GM12878 (cell line): ENCODE results near the gene TBC1D9B. TPM values are rescaled to one million over a fixed set of nuclear protein-coding genes. Genes with fewer than 3 reads are reported as not detected.

Experiments
- ATAC-seq: fragments of 200-7000 bp; cut with Tn5 transposase; 3 replicates; pipeline ENCODE4 v1.9.1; 2020; ENCODE audit warnings: mild to moderate bottlenecking, moderate library complexity
- BruUV-seq: library from RNA; stranded (reverse); fragments of 400-500 nt; replicated peaks from 2 replicates; lab custom pipeline; 2021; lab: Mats Ljungman, UMichigan
- CTCF ChIA-PET: fragments of 300-600 bp; sonication (Branson Sonifier 250); formaldehyde crosslinking; extraction: SDS; loops from one replicate; lab custom pipeline; 2021; ENCODE audit warnings: inconsistent platforms; lab: Yijun Ruan, JAX
- POLR2A ChIA-PET: fragments of 350-600 bp; formaldehyde crosslinking; extraction: SDS; loops from one replicate; lab custom pipeline; 2021; ENCODE audit warnings: inconsistent platforms; lab: Charles Lee
- RAD21 ChIA-PET: fragments of 300-600 bp; sonication (Branson Sonifier 250); formaldehyde crosslinking; loops from one replicate; lab custom pipeline; 2023; ENCODE audit warnings: antibody characterized with exemption; ENCODE audit not compliant: unreplicated experiment; lab: Charles Lee
- SMC1A ChIA-PET: fragments of 300-600 bp; sonication (Branson Sonifier 250); formaldehyde crosslinking; loops from one replicate; lab custom pipeline; 2023; ENCODE audit not compliant: unreplicated experiment, uncharacterized antibody; lab: Charles Lee
- DNase-seq: peaks from one replicate; pipeline ENCODE4 v3.0.0-alpha.2; 2011; ENCODE audit warnings: low read depth, low spot score
- FAIRE-seq: peaks from 3 replicates; lab custom pipeline; 2011; peaks lifted over from hg19 to GRCh38; lab: Jason Lieb, UNC
- H2AFZ ChIP-seq: 2 replicates; pipeline ENCODE4 v1.6.0; 2011; ENCODE audit warnings: low read depth, low read length, control low read depth; ENCODE audit not compliant: control insufficient read depth
- H3K27ac ChIP-seq: 2 replicates; pipeline ENCODE4 v1.5.1; 2011; ENCODE audit warnings: control low read depth; ENCODE audit not compliant: control insufficient read depth, insufficient read depth
- H3K27me3 ChIP-seq, 2 experiments: replicated peaks in 1 of 2; 2 replicates each; pipeline versions ENCODE4 v1.6.0 to v1.6.1; 2011; ENCODE audit warnings: low read length in 1 of 2; ENCODE audit not compliant: control insufficient read depth in 2 of 2, insufficient read depth in 2 of 2
- H3K36me3 ChIP-seq, 2 experiments: 2 replicates each; pipeline ENCODE4 v1.5.1; 2011; ENCODE audit warnings: low read length in 1 of 2; ENCODE audit not compliant: control insufficient read depth in 2 of 2, insufficient read depth in 2 of 2
- H3K4me1 ChIP-seq: 2 replicates; pipeline ENCODE4 v1.6.1; 2011; ENCODE audit warnings: mild to moderate bottlenecking, low read length, moderate library complexity, mixed read lengths; ENCODE audit not compliant: control insufficient read depth, insufficient read depth
- H3K4me2 ChIP-seq: 2 replicates; pipeline ENCODE4 v1.6.0; 2011; ENCODE audit warnings: control low read depth; ENCODE audit not compliant: control insufficient read depth, insufficient read depth
- H3K4me3 ChIP-seq: fragments of 200-600 bp; sonication (generic); 2 replicates; pipeline ENCODE4 v1.5.1; 2016
- H3K79me2 ChIP-seq: 2 replicates; pipeline ENCODE4 v1.6.0; 2011; ENCODE audit warnings: low read length; ENCODE audit not compliant: control insufficient read depth, insufficient read depth
- H3K9ac ChIP-seq: 2 replicates; pipeline ENCODE4 v1.8.0; 2011; ENCODE audit warnings: low read length, control low read depth, mixed read lengths; ENCODE audit not compliant: control insufficient read depth, insufficient read depth
- H3K9me3 ChIP-seq: replicated peaks from 3 replicates; pipeline ENCODE4 v1.5.1; 2011; ENCODE audit warnings: mild to moderate bottlenecking, low read length; ENCODE audit not compliant: control insufficient read depth, insufficient read depth
- H4K20me1 ChIP-seq: 2 replicates; pipeline ENCODE4 v1.6.0; 2011; ENCODE audit not compliant: control insufficient read depth, insufficient read depth
- BCL11A ChIP-seq: IDR thresholded peaks from 2 replicates; pipeline ENCODE4 v1.6.1; 2011; ENCODE audit warnings: low read depth, low read length
- CREM ChIP-seq: IDR thresholded peaks from 2 replicates; pipeline ENCODE4 v1.6.1; 2014; ENCODE audit warnings: antibody characterized with exemption, low read depth
- CTCF ChIP-seq, 3 experiments: IDR thresholded peaks in 2 of 3; conservative IDR thresholded peaks in 1 of 3; 2 replicates each; pipeline ENCODE4 v1.5.1; 2011; ENCODE audit warnings: low read depth in 3 of 3, low read length in 3 of 3, mild to moderate bottlenecking in 3 of 3, control low read depth in 2 of 3, moderate library complexity in 2 of 3, inconsistent platforms in 1 of 3, mixed read lengths in 1 of 3; ENCODE audit not compliant: control insufficient read depth in 2 of 3, insufficient read depth in 1 of 3; ENCODE audit errors: extremely low read depth in 1 of 3
- POLR2AphosphoS5 ChIP-seq: IDR thresholded peaks from 2 replicates; pipeline ENCODE4 v1.6.1; 2011; ENCODE audit warnings: mild to moderate bottlenecking, low read length, inconsistent platforms
- ZBTB4 ChIP-seq: fragments of 450-650 bp; formaldehyde crosslinking; IDR thresholded peaks from 2 replicates; pipeline ENCODE4 v1.4.0; 2022; ENCODE audit warnings: mild to moderate bottlenecking, moderate library complexity
- ZSCAN29 ChIP-seq: fragments of 450-650 bp; IDR thresholded peaks from 2 replicates; pipeline ENCODE4 v1.6.1; 2017; ENCODE audit warnings: mild to moderate bottlenecking, moderate library complexity
- ZZZ3 ChIP-seq: IDR thresholded peaks from 2 replicates; pipeline ENCODE4 v1.6.1; 2011; ENCODE audit warnings: low read depth; ENCODE audit not compliant: control insufficient read depth, insufficient read length
- WGBS: methylation state at CpG from one replicate; pipeline ENCODE4 v1.1.6; 2016; ENCODE audit warnings: low lambda C conversion rate; ENCODE audit not compliant: insufficient replicate concordance, insufficient coverage; ENCODE audit errors: missing lambda C conversion rate; 5-methylcytosine and 5-hydroxymethylcytosine counted together
- in situ Hi-C: fragments of 300-500 bp; cut with MboI; formaldehyde crosslinking; loops from 9 replicates; pipeline ENCODE4 v1.14.3; 2018; ENCODE audit warnings: mixed read lengths
- intact Hi-C: fragments of 100-400 bp; cut with micrococcal nuclease; formaldehyde crosslinking; loops from one replicate; pipeline ENCODE4 v1.14.2; 2022; ENCODE audit not compliant: unreplicated experiment
- polyA plus RNA-seq, 11 experiments: library from polyadenylated mRNA; depleted of rRNA in 4 of 11; unstranded in 6 of 11; stranded (reverse) in 5 of 11; fragments of >200 nt; fragmentation: Nextera tagmentation in 4 of 11; fragmentation: Illumina TruSeq in 1 of 11; extraction: Ambion mirVana in 4 of 11; extraction: Trizol in 1 of 11; gene quantifications; 1 replicate in 1 of 11; 2 replicates in 10 of 11; pipeline versions ENCODE4 v1.2.1 to v1.2.3, GENCODE V29; 2011 to 2016; ENCODE audit warnings: inconsistent platforms in 2 of 11, missing spikeins in 2 of 11, low read depth in 1 of 11
- total RNA-seq, 4 experiments: library from RNA; depleted of rRNA in 3 of 4; stranded (reverse); fragments of >200 nt in 3 of 4; fragmentation: Illumina TruSeq in 1 of 4; extraction: Trizol in 1 of 4; gene quantifications; 2 replicates each; pipeline versions ENCODE4 v1.2.1 to v1.2.3, GENCODE V29; 2013 to 2021
- TF ChIP-seq, protein P1 (sequence below): IDR thresholded peaks from 2 replicates; pipeline ENCODE4 v1.6.1; 2012; ENCODE audit warnings: low read depth, low read length, improper control_type of control experiment

The TBC1D9B gene
- total and polyA plus RNA-seq, 10 of the 15 experiments (the other 5 are each of a cell fraction or from before 2014, with no cell fraction given), result 4.0 to 74.2 (median 34.6) TPM

- no peak for TF ChIP-seq CTCF (IDR thresholded peaks at IDR 0.05 in 2 of 3, conservative IDR thresholded peaks at IDR 0.05 in 1 of 3; ENCODE audit: control insufficient read depth in 2 of 3, extremely low read depth in 1 of 3, insufficient read depth in 1 of 3, low read depth in 3 of 3, low read length in 3 of 3)
- TF ChIP-seq ZBTB4 (CRISPR knock-in tag), result no peak
- TF ChIP-seq, protein P1, sequence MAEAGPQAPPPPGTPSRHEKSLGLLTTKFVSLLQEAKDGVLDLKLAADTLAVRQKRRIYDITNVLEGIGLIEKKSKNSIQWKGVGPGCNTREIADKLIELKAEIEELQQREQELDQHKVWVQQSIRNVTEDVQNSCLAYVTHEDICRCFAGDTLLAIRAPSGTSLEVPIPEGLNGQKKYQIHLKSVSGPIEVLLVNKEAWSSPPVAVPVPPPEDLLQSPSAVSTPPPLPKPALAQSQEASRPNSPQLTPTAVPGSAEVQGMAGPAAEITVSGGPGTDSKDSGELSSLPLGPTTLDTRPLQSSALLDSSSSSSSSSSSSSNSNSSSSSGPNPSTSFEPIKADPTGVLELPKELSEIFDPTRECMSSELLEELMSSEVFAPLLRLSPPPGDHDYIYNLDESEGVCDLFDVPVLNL, result no peak
- no peak for TF ChIP-seq ZZZ3
- no peak for TF ChIP-seq ZSCAN29
- TF ChIP-seq BCL11A, result no peak
Observed at GRCh38 chr5:179834120-179834519, 73.6 kb downstream of the TBC1D9B start (continued).

DNA sequence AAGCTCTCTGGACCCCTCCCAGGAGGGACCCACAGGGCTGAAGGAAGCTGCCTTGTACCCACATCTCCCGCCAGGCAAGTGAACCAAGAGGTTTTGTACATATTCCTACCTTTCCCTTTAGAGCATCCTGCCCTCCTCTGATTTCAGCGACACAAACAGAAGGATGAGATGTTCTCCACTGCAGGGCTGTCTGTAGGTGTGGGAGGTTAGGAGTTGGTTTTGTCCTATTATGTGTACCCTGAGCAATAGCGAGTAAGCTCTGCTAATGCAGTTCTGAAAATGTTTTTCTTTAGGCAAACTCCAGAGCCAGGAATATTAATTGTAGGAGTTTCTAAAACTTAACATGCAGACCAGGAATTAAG lies 74.0 kb downstream of the TBC1D9B start:
- ChIA-PET CTCF (no interaction called here), SMC1A (interaction anchor here (1.2 kb wide), 1 partner anchor 12 kb away, joined by 3 read pairs; no protein-coding TSS in a partner anchor)
- intact Hi-C loops, result no loop called here
- FAIRE-seq, result no peak
- H3K4me3 ChIP-seq, result no peak overlapping the region
- no peaks in the 10 kb centered on the region for H3K79me2 ChIP-seq
- H3K9me3 ChIP-seq, result no peaks in the 10 kb centered on the region
- H3K36me3 ChIP-seq, result peaks cover 31 to 37% of the 10 kb centered on the region in 2 experiments
- no TSS peak for BruUV-seq
- no peak overlapping the region for H3K4me2 ChIP-seq
- TF ChIP-seq CREM (no peak), POLR2AphosphoS5 (peak; percentile 36; the same call in 1 of the 2 replicates)
- TF ChIP-seq, all 136 proteins: peak for 1
- no peak overlapping the region for H3K27ac ChIP-seq
- peaks cover 9% of the 10 kb centered on the region for H3K4me1 ChIP-seq
- in situ Hi-C loops, result no loop called here
- WGBS, result 80% methylated on average over 3 of the region's 3 CpGs
- H4K20me1 ChIP-seq, result no peaks in the 10 kb centered on the region
- no peak overlapping the region for H3K9ac ChIP-seq
- POLR2A ChIA-PET, result no interaction called here
- no peak for DNase-seq
- H2AFZ ChIP-seq, result no peak overlapping the region
- RAD21 ChIA-PET, result no interaction called here
- no peak for ATAC-seq
- H3K27me3 ChIP-seq, result no peaks in the 10 kb centered on the region
